ENCODE data around the gene NLE1.

- TF ChIP-seq CTCF (IDR thresholded peaks at IDR 0.05; ENCODE audit: low read depth, low read length, missing input control), result no peak
- TF ChIP-seq, protein P1, sequence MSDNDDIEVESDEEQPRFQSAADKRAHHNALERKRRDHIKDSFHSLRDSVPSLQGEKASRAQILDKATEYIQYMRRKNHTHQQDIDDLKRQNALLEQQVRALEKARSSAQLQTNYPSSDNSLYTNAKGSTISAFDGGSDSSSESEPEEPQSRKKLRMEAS (IDR thresholded peaks at IDR 0.05), result no peak
- TF ChIP-seq FOXA1 (IDR thresholded peaks at IDR 0.05), result no peak
- no peak for TF ChIP-seq TAF1 (conservative IDR thresholded peaks at IDR 0.05)
- no peak for TF ChIP-seq REST (IDR thresholded peaks at IDR 0.05)
- TF ChIP-seq YY1 (IDR thresholded peaks at IDR 0.05), result no peak
- TF ChIP-seq RAD21 (IDR thresholded peaks at IDR 0.05), result no peak
These were observed 54.3 kb downstream of the NLE1 start for GRCh38 chr17:35087731-35088355.

Measured in liver (tissue), 3 donors.